Right renal cortex interstitium (tissue), 3 donors: ENCODE measurements around the gene SSRP1. TPM values are rescaled to one million over a fixed set of nuclear protein-coding genes. Genes with fewer than 3 reads are reported as not detected.
"Not testable (repeated sequence)": the region's sequence is repeated elsewhere in the genome, so short reads cannot be mapped to it uniquely, and the experiment has no call there.

ENCODE experiments used
- DNase-seq, 3 donors: peaks; one replicate each; pipeline ENCODE4 v3.0.0-alpha.2; 2013; ENCODE audit warnings: low read depth in 3 of 3, low spot score in 2 of 3
- polyA plus RNA-seq, 3 donors: library from polyadenylated mRNA; unstranded; fragments of 120-200 nt; gene quantifications; one replicate each; pipeline ENCODE4 v1.2.1, GENCODE V29; 2013; ENCODE audit not compliant: insufficient read length in 3 of 3

SSRP1 gene
- polyA plus RNA-seq, 3 donors: 199 to 214 (median 203) TPM

DNA sequence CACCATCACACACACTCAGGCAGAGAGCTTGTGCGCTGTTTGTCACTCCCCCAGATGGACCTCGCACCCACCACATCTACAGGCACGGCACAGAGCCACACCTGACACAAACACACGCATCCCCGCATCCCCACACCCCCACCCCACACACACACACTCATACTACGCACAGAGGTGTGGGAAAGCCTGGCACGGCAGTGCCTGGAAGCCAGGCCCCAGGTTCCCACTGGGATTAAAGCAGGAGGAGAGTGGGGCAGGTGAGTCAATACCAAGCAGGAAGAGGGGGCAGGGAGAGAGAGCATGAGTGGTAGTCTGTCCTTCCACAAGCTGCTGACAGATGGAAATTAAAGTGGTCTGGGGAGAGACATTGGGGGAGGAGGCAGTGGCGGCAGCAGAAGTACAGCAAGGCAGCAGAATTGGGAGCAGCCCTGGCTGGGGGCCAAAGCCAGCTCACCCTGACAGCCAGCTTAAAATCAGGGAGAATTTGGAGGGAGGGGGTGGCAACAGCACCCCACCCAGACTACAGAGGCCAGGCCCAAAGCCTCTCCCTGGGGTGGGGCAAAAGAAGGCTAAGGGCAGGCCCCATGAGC, 31.6 kb downstream of the SSRP1 start:
- DNase-seq: no peak

DNA sequence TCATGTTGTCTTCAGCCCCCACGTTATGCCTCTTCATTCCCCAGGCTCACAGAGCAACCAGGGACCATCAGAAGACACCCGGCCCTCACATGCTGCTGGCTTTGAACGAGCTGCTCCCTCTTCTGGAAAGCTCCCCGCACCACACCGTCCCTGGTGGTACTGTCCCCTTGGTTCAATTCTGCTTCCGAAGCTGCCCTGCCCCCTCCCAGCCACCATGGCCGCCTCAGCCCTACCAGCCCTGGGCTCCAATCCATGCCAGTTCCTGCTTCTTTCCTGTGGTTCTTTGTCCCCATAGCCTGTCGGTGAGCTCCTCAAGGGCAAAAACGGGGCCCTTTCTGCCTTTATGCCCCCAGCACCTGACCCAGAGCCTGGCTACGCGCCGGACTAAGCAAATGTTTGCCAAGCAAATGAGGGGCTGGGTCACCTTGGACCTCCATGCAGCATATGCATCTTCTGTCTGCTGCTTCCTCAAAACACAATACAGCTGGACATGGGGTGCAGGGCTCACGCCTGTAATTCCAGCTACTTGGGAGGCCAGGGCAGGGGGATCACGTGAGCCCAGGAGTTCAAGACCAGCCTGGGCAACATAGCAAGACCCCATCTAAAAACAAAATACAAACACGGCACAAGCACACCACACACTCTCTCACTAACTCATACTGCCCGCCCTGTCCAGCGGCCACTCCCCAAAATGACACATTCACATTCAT, 32.3 kb downstream of the SSRP1 start:
- DNase-seq: no peak

DNA sequence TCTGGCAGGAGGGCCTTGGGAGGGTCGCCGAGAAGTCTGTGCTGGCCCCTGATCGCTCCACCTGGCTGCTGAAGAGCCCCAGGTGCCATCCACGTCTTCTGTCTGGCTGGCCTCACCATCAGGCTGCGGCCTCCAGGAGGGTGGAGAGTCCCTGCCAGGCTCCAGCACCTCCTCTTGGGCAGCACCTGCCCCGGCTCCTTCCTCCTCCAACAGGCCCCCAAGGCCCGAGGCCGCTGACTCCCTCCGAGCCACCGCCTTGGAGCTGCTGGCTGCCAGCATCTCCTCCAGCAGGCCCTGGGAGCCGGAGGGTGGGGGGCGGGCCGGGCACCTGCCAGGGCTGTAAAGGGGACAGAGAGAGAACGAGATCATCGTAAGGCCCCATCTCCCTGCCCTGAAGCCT, 33.2 kb downstream of the SSRP1 start:
- DNase-seq: no peak

DNA sequence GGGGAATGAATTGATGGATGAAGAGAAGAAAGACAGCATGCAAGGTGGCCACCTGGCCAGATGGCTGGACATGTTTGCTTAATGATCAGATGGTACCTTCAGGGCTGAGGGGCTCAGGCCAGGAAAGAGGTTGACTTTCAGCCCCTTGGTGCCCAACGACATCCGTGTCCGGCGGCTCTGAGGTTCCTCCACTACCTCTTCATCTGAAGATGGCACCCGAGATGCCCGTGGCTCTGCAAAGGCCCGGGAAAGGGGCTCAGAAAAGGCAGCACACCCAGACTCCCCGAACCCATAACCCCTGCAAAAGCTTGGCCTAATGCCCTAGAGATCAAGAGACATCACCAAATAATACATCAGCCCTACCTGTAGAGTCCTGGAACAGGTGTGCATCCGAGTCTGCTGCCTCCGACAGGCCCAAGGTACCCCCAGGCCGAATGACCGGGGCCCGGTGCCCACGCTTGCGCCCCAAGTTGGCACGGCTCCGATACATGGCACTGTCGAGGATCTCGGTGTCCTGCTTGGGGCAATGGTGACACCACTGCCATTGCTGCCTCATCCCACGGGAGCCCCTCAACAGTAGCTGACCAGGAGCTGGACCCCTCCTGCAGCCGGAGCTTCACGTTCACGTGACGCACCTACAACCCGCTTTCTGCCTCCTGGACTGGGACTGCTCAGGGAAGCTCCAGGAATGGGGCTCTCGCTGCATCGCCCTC, 33.8 kb downstream of the SSRP1 start:
- DNase-seq: no peak

DNA sequence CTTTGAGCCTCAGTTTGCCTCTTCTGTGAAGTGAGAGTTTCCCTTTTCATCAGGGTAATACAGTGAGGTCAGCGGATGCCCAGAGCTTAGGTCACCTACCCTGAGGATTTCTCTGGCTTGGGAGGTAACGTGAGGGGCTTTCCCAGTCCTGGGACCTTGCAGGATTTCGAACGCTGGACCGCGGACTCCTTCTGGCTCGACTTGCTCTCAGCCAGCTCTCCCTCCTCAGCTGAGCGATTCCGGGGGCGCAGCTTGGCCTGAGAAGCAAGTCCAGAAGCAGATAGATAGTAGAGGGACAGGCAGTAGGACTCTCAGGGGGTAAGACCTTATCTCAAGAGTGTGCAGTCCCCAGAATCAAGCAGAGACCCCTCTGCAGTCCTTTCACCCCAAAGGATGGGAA, 34.9 kb downstream of the SSRP1 start:
- DNase-seq: no peak

DNA sequence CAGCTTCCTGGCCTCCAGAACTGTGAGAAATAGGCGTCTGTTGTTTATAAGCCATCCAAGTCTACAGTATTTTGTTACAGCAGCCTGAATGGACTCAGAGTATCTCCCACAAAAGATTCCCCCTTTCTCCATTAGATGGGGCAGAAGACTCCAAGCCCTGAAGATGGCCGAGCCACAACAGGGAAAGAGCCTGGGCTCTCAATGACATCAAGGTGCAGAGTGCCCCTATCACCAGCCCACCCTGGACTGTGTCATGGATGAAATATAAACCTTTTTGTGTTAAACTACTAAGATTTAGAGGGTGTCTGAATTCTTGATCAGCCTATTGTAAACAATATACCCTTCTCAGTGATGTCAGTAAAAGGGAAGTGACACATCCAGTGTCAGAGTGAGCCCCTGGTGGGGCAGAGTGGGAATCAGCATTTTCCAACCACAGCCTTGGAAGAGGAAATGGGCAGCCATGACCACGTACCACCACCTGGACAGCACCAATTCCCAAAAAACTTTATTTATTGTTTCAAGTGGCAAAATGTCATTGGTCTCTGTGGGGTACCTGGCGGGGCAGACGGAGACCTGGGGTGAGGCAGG, 36.4 kb downstream of the SSRP1 start:
- no peak for DNase-seq

DNA sequence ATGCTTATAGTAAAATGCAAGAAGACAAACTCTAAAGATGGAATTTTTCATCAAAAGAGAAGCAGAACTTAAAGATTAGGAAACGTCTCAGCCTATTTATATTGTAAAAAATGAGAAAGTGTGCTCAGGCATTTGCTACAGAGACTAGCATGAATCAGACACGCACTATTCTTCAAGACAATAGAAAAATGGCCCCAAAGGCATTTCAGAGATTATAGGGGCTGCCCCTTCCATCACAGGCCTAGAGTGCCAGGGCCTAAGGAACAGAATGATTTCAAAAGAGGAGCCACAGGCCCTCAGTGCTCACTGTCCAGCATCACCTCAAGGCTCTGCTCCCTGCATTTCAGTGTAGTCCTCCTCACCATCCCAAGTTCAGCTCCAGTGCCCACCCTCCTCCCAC, 38.5 kb downstream of the SSRP1 start:
- no peak for DNase-seq

DNA sequence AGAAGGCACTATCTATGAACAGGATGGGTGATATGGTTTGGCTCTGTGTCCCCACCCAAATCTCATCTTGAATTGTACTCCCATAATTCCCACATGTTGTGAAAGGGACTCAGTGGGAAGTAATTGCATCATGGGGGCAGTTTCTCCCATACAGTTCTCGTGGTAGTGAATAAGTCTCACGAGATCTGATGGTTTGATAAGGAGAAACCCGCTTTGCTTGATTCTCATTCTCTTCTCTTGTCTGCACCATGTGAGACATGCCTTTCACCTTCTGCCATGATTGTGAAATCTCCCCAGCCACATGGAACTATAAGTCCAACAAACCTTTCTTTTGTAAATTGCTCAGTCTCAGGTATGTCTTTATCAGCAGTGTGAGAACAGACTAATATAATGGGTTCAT, 39.5 kb downstream of the SSRP1 start:
- DNase-seq: not testable (repeated sequence)

DNA sequence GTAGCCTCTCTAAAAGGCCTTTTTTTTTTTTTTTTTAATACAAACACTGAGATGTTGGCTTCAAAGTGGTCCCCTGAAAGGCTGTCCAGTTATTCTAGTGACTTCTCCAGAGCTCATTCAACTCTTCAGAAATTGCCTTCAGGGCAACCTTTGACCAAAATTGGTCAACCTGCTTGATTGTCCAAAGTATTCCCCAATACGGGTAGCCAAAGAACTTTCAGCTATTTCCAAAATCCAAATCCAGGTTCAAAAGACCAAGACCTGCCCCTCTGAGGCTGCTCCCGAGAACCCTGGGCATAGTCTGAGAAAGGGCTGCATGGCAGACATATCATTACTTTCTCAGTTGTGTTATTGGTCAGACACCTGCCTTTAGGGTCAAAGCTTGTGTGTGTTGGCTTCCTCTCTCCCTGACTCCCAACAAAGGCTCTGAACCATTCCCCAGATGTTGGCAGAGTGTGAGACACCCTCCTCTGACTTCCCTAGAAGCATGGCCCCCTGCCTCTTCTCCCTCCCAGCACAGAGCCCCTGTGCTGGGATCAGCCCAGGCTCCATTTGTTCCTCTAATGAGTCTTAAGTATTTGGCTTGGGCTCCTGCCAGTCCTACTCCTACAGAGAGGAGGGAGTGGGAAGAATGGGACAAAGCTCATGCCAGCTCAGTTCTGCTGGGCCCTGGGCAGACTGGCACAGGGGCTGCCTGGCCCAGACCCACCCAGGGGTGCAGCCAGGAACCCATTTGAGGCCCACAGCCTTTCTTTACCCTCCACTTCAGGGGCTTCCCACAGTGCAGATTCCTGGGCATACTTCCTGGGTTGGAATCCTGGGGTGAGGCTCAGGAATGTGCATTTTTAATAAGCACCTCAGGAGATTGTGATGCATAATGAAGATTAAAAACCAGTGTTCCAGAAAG, 41.2 kb downstream of the SSRP1 start:
- DNase-seq: no peak

DNA sequence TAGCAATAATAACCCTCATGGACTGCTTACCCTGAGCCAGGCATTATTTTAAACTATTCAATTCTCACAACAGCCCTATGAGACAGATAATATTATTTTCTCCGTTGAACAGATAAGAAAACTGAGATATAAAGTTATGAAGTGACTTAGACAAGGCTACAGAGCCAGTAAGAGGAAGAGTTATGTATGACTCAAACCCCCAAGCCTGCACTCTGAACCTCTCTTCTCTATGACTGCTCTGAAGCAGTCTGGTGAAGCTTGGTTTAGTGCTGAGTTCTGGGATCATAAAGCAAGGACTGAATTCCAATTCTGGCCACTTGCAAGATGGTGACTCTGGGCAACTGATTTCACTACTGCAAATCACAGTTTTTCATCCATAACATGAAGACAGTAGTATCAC, 45.4 kb downstream of the SSRP1 start:
- no peak for DNase-seq

DNA sequence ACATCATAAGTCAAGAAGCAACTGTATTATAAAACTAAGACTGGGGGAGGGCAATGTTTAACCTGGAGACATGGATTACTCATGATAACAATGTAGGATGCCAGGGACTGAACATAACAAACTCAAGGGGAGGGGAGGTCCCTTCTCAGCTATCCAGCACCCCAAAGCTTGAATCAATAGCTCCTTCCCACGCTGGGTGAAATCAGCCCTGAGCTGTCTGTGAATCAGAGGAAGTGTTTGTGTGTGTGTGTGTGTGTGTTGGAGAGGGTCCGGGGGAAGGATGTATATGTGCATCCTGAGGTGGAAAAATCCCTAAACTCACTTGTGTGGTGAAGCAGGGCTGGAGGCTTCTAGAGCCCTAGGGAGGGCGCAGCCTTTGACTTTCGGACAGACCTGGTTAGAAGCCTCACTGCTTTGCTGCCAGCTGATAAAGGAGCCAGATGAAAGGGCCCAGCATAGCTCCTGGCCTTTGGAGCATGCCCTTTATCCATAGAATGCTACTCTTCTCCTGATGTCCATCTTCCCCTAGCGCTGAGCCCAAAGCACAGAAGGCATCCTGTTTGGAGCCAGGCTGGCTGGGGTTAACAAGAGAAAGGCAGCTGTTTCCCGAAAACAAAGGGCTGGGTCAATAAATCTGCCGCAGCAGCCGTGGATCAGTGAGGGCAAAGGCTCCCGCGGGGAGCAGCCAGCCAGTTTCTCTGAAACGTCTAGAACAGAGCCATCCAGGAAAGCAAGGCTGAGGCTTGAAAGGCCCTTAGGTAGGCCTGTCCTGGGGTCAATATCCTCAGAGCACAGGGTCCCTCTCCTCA, 46.7 kb downstream of the SSRP1 start:
- DNase-seq: no peak

DNA sequence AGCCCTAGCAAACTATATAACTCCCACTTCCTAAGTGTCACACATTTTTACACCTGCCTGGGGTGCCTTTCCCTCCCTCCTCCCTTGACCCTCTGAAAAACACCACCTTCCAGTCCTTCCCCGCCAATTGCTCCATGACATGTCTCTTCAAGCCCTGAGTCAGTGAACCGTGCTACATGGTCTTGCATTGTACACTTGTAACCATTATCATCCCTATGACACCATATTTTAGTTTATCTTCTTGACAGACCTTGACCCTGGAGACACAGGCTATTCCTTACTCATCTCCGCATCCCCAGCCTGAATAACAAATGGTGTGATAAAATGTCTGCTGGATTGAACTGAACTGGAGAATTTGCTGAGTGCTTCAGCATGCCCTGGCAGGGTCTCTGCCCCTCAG, 47.8 kb downstream of the SSRP1 start:
- no peak for DNase-seq

DNA sequence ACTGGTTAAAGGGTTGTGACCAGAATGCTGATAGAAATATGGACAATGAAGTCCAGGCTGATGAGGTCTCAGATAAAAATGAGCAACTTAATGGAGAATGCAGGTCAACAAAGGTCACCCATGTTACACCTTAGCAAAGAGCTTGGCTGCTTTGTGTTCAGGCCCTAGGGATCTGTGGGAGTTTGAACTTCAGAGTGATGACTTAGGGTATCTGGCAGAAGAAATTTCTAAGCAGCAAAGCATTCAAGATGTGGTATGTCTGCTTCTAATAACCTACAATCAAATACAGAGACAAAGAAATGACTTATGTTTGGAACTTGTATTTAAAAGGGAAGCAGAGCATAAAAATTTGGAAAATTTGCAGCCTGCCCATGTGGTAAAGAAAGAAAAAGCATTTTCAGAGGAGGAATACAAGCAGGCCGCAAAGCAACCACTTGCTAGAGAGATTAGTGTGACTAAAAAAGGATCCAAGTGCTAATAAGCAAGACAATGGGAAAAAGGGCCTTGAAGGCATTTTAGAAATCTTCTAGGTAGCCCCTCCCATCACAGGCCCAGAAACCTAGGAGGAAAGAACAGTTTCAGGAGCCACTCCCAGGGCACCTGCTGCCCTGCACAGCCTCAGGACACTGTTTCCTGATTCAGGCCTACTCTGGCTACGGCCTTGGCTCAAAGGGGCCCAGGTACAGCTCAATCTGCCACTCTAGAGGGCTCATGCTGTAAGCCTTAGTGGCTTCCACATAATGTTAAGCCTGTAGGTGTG, 52.3 kb downstream of the SSRP1 start:
- DNase-seq: no peak

DNA sequence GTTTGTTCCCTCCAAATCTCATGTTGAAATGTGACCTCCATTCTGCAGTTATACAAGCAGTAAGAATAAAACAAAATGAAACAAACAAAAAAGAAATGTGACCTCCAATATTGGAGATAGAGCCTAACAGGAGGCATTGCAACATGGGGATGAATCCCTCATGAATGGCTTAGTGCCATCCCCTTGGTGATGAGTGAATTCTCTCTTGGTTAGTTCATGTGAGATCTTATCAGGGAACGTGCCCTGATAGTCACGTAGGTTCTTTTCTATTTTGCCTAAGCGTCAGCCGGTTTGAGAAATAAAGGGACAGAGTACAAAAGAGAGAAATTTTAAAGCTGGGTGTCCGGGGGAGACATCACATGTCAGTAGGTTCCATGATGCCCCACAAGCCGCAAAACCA, 54.1 kb downstream of the SSRP1 start:
- DNase-seq: not testable (repeated sequence)

DNA sequence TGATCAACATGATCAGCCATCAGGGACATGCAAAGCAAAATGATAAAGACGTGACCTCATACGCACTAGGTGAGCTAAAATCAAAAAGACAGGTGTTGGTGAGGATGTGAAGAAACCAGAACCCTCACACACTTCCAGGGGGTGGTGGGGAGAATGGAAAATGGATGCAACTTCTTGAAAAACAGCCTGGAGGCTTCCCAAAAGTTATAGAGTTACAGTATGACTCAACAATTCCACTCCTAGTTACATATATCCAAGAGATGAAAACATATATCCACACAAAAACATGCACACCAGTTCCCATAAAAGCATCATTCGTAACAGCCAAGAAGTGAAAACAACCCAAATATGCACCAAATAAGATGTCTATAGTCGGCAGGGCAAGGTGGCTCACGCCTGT, 56.6 kb downstream of the SSRP1 start:
- DNase-seq: no peak

DNA sequence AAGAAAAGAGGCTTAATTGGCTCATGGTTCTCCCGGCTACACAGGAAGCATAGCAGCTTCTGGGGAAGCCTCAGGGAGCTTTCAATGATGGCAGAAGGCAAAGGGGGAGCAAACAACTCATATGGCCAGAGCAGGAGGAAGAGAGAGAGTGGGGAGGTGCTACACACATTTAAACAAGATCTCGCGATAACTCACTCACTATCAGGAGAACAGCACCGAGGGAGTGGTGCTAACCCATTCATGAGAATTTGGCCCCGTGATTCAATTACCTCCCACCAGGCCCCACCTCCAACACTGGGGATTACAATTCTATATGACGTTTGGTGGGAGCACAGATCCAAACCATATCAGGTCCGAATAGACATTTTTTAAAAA, 57.0 kb downstream of the SSRP1 start:
- DNase-seq: no peak

DNA sequence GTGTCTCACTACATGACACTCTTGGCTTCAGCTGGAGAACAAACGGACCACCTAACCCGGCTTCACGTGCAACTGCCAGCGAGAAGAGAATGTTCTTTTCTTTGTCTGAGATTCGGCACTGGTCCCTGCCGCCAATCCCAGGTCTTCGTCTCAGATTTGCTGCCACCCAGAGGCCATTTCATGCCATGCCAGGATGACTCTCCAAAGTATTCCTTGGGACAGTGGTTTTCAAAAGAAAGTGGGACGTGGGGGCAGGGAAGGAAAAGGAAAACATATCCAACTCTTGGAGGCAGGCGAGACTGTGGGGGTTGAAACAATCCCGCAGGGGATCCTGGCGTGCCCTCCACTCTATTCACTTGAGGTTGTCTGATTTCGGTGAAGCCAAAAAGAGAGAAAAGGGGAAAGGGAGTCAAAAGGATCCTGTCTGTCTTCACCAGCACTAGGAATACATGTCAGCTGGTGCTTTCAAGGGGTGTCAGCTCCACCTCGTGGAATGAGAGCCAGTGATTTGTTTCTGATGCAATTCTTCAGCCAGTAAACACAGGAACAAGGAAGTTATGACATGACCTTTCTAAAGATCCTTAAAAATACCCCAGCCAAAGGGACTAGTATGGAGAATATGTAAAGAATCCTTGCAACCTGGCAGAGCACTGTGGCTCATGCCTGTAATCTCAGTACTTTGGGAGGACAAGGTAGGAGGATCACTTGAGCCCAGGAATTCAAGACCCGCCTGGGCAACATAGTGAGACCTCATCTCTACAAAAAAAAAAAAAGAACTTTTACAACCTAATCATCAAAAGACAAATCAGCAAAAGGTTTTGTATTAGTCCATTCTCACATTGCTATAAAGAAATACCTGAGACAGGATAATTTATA, 57.6 kb downstream of the SSRP1 start:
- DNase-seq: peak; percentile 52 to 59 (median 58)

DNA sequence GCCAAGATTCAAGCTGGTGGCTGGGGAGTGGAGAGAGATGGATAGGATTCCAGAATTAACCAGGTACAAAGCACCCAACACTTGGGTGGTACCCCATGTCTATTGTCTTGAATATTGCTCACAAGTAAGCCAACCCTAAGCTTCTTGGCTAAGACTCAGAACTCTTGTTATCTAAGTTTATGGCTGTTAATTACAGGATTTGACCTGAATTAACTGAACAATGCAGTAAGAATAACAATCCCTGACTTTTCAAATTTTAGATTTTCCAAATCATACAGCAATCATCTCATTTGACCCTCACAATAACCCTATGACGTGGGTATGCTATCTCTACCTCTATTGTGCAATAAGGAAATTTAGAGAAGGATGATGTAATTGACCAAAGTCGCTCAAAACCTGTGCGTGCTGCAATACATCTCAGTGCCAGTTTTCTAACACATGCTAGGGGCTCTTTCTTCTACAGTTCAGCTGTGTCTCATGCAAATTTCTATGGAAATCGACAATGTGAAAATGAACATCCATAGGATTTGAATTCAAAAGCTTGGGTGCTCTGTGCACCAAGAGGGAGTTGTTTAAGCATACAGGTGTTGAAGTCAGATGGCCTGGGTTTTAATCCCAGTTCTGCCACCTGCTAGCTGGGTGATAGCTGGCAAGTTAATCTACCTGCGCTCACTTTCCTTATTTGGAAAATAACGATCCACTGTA, 58.6 kb downstream of the SSRP1 start:
- no peak for DNase-seq
